Daoy (cell line): ENCODE data around the gene UBAC2. TPM values are rescaled to one million over a fixed set of nuclear protein-coding genes. Genes with fewer than 3 reads are reported as not detected.
"Not testable (repeated sequence)": the region's sequence is repeated elsewhere in the genome, so short reads cannot be mapped to it uniquely, and the experiment has no call there.

Experiments
- DNase-seq: peaks from one replicate; pipeline ENCODE4 v3.0.0-alpha.2; 2015; ENCODE audit warnings: low read depth
- total RNA-seq: library from RNA; depleted of rRNA; stranded (reverse); fragments of >200 nt; shearing (Covaris generic); gene quantifications from 2 replicates; pipeline ENCODE4 v1.2.3, GENCODE V29; 2014

UBAC2 gene
- total RNA-seq, 1 experiment from 2014 or later = 24.2 TPM

- no peak for DNase-seq
Measured at GRCh38 chr13:99392470-99393135, 191.9 kb downstream of the UBAC2 start.

GRCh38 chr13:99393391-99393790, 192.7 kb downstream of the UBAC2 start:
- not testable (repeated sequence) for DNase-seq

GRCh38 chr13:99393791-99394735, 193.4 kb downstream of the UBAC2 start:
- DNase-seq = no peak

- no peak for DNase-seq
Measured at GRCh38 chr13:99395436-99395835, 194.8 kb downstream of the UBAC2 start.

- DNase-seq = no peak
Measured at GRCh38 chr13:99396446-99396845, 195.8 kb downstream of the UBAC2 start.

GRCh38 chr13:99398071-99398470, 197.4 kb downstream of the UBAC2 start:
- DNase-seq = no peak

GRCh38 chr13:99398916-99399622, 198.4 kb downstream of the UBAC2 start:
- no peak for DNase-seq

- no peak for DNase-seq
Measured at GRCh38 chr13:99399623-99399974, 198.9 kb downstream of the UBAC2 start.

GRCh38 chr13:99403458-99403971, 202.9 kb downstream of the UBAC2 start:
- DNase-seq = no peak

- DNase-seq = no peak
Measured at GRCh38 chr13:99404005-99404755, 203.5 kb downstream of the UBAC2 start.

- no peak for DNase-seq
Measured at GRCh38 chr13:99405966-99406365, 205.3 kb downstream of the UBAC2 start.

- no peak for DNase-seq
Measured at GRCh38 chr13:99406799-99407201, 206.1 kb downstream of the UBAC2 start.

- no peak for DNase-seq
Measured at GRCh38 chr13:99407906-99408702, 207.4 kb downstream of the UBAC2 start.

- no peak for DNase-seq
Measured at GRCh38 chr13:99408703-99409000, 208.0 kb downstream of the UBAC2 start.

GRCh38 chr13:99409461-99410083, 208.9 kb downstream of the UBAC2 start:
- DNase-seq = not testable (repeated sequence)

- DNase-seq = not testable (repeated sequence)
Measured at GRCh38 chr13:99410646-99411475, 210.2 kb downstream of the UBAC2 start.

- no peak for DNase-seq
Measured at GRCh38 chr13:99412856-99413255, 212.2 kb downstream of the UBAC2 start.

- DNase-seq = no peak
Measured at GRCh38 chr13:99414048-99414995, 213.7 kb downstream of the UBAC2 start.
